Transverse colon (tissue), 4 donors: ENCODE data around the gene ZRANB2. TPM values are rescaled to one million over a fixed set of nuclear protein-coding genes. Genes with fewer than 3 reads are reported as not detected.

Experiments
- DNase-seq: peaks from one replicate; pipeline ENCODE4 v3.0.0-alpha.2; 2019
- H3K27ac ChIP-seq, 4 donors: fragments of 200-600 bp; sonication (generic); 2 replicates each; pipeline ENCODE4 v1.5.1; 2016 to 2018; ENCODE audit warnings: inconsistent platforms in 4 of 4
- H3K27me3 ChIP-seq: fragments of 200-600 bp; sonication (generic); 2 replicates; pipeline ENCODE4 v1.5.1; 2017; ENCODE audit warnings: inconsistent platforms
- H3K36me3 ChIP-seq, 4 donors: fragments of 200-600 bp; sonication (generic); 2 replicates each; pipeline ENCODE4 v1.5.1; 2017 to 2019; ENCODE audit warnings: inconsistent platforms in 4 of 4
- H3K4me1 ChIP-seq, 4 donors: fragments of 200-600 bp; sonication (generic); 2 replicates each; pipeline ENCODE4 v1.5.1; 2017 to 2020; ENCODE audit warnings: inconsistent platforms in 4 of 4
- H3K4me3 ChIP-seq, 4 donors: fragments of 200-600 bp; sonication (generic); 1 replicate in 1 of 4; 2 replicates in 3 of 4; pipeline versions ENCODE4 v1.5.1 to v1.6.1; 2017 to 2019; ENCODE audit warnings: inconsistent platforms in 4 of 4
- H3K9me3 ChIP-seq, 2 donors: fragments of 200-600 bp; sonication (generic); 2 replicates each; pipeline ENCODE4 v1.5.1; 2017 to 2019; ENCODE audit warnings: inconsistent platforms in 2 of 2
- EP300 ChIP-seq: sonication (generic); formaldehyde crosslinking; IDR thresholded peaks from one replicate; pipeline ENCODE4 v1.6.1; 2017; ENCODE audit warnings: antibody characterized with exemption, low read depth
- POLR2A ChIP-seq: fragments of 450-650 bp; IDR thresholded peaks from one replicate; pipeline ENCODE4 v1.6.1; 2016; ENCODE audit warnings: antibody characterized with exemption, mild to moderate bottlenecking, moderate library complexity
- POLR2AphosphoS5 ChIP-seq, 3 donors: sonication (generic); formaldehyde crosslinking; IDR thresholded peaks; one replicate each; pipeline ENCODE4 v1.6.1; 2016; ENCODE audit warnings: antibody characterized with exemption in 3 of 3
- WGBS, 2 donors: methylation state at CpG; one replicate each; pipeline ENCODE4 v1.1.5; 2018; ENCODE audit warnings: low coverage in 1 of 2; 5-methylcytosine and 5-hydroxymethylcytosine counted together
- in situ Hi-C, 4 donors: fragments of 200-750 bp; cut with MboI; loops; one replicate each; pipeline versions ENCODE4 v1.15.0 to v1.15.1; 2017; ENCODE audit warnings: low sequenced_read_pairs in 3 of 4, low pct_ligation_motif_present in 1 of 4, low pct_unique_long_range_greater_than_20kb in 1 of 4
- intact Hi-C: fragments of 100-400 bp; cut with DNase I; formaldehyde crosslinking; loops from one replicate; pipeline ENCODE4 v1.15.1; 2023; ENCODE audit warnings: low total_unique reads
- total RNA-seq, 4 donors: library from RNA; depleted of rRNA; stranded (reverse); fragments of >200 nt; gene quantifications; one replicate each; pipeline ENCODE4 v1.1.0, GENCODE V29; 2016
- TF ChIP-seq, protein P1 (sequence below), 5 experiments: fragments of 200-600 bp in 3 of 5; fragments of 450-650 bp in 2 of 5; sonication (generic) in 3 of 5; IDR thresholded peaks; 1 replicate in 2 of 5; 2 replicates in 3 of 5; pipeline ENCODE4 v1.5.1; 2016 to 2017; ENCODE audit warnings: antibody characterized with exemption in 5 of 5, inconsistent platforms in 3 of 5, mild to moderate bottlenecking in 2 of 5, moderate library complexity in 1 of 5

ZRANB2 gene
- total RNA-seq, 4 donors from 2014 or later: 90.9 to 352 (median 187) TPM

DNA sequence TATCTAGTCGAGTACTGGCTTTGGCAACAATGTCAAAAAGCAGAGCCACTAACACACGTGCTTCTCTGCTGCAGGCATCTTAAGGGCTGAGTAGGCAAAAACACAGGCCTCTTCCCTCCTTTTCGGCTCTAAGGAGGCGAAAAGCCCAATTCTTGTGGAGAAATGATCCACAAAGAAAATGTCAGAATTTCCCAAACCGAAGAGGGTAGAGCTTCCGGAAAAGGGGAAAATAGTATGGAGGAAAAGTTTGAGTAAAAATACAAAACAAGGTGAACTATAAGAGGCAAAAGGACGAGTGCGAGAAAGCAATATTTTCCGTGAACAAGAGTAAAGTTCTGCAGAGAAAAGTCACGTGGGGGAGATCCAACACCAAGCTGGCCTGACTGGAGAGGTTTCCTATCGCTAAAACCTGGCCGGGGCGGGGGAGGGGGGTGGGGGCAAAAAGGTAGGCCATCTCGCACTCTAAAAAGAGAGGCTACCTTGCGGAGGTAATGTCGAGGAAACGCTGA, 551 bp downstream of the ZRANB2 start:
- no peak for DNase-seq
- in situ Hi-C loops: no loop called here
- TF ChIP-seq, protein P1, sequence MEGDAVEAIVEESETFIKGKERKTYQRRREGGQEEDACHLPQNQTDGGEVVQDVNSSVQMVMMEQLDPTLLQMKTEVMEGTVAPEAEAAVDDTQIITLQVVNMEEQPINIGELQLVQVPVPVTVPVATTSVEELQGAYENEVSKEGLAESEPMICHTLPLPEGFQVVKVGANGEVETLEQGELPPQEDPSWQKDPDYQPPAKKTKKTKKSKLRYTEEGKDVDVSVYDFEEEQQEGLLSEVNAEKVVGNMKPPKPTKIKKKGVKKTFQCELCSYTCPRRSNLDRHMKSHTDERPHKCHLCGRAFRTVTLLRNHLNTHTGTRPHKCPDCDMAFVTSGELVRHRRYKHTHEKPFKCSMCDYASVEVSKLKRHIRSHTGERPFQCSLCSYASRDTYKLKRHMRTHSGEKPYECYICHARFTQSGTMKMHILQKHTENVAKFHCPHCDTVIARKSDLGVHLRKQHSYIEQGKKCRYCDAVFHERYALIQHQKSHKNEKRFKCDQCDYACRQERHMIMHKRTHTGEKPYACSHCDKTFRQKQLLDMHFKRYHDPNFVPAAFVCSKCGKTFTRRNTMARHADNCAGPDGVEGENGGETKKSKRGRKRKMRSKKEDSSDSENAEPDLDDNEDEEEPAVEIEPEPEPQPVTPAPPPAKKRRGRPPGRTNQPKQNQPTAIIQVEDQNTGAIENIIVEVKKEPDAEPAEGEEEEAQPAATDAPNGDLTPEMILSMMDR (IDR thresholded peaks at IDR 0.05): no peak
- no peak for TF ChIP-seq POLR2AphosphoS5 (IDR thresholded peaks at IDR 0.05)
- no peak for TF ChIP-seq POLR2A
- TF ChIP-seq EP300: no peak

DNA sequence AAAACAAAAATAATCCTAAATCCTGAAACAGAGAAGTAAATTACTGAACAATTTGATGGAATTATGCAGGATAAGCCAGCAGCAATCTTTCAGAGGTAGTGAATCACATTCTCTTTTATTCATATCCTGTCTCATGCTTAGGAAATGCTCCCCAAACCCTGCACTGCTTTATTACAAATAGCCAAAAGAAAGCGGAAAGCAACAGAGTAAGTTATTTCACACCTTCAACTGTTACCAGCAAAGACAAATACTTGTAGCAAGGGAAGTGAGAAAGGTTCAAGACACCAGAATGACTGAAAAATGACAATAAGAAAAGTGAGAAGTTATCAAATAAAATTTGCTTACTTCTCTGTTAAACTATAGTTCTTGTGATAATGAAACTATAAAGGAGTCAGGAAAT, 6.2 kb downstream of the ZRANB2 start:
- Histone ChIP-seq H3K4me3 (no peak overlapping the region), H3K36me3 (peaks cover 0 to 82% (median 30%) of the 10 kb centered on the region in 4 donors), H3K4me1 (peaks cover 7 to 21% (median 12%) of the 10 kb centered on the region in 4 donors), H3K27ac (no peak overlapping the region), H3K27me3 (no peaks in the 10 kb centered on the region), H3K9me3 (no peaks in the 10 kb centered on the region)
- DNase-seq: no peak
- in situ Hi-C loops: loop anchor here (25.0 kb wide), 2 partner anchors 637 to 837 kb away; no protein-coding TSS in a partner anchor
- TF ChIP-seq, protein P1 (IDR thresholded peaks at IDR 0.05): no peak
- TF ChIP-seq POLR2A (no peak), POLR2AphosphoS5 (IDR thresholded peaks at IDR 0.05) (no peak), EP300 (no peak)
- intact Hi-C loops: no loop called here
- 100% methylated on average over 1 of the region's 1 CpG for WGBS, 2 donors

More for the DNA sequence above, 551 bp downstream of the ZRANB2 start:
- peaks cover 7 to 28% (median 17%) of the 10 kb centered on the region in 4 donors for H3K4me1 ChIP-seq
- H3K27me3 ChIP-seq: no peaks in the 10 kb centered on the region
- peaks cover 0 to 31% (median 12%) of the 10 kb centered on the region in 4 donors for H3K36me3 ChIP-seq
- peak overlapping the region; percentile 87 to 94 (median 92) for H3K27ac ChIP-seq
- WGBS, 2 donors: 0 to 1% methylated on average over 15 to 17 of the region's 17 CpGs
- H3K4me3 ChIP-seq: peak overlapping the region; percentile 77 to 97 (median 88)
- intact Hi-C loops: no loop called here
- H3K9me3 ChIP-seq: no peaks in the 10 kb centered on the region

DNA sequence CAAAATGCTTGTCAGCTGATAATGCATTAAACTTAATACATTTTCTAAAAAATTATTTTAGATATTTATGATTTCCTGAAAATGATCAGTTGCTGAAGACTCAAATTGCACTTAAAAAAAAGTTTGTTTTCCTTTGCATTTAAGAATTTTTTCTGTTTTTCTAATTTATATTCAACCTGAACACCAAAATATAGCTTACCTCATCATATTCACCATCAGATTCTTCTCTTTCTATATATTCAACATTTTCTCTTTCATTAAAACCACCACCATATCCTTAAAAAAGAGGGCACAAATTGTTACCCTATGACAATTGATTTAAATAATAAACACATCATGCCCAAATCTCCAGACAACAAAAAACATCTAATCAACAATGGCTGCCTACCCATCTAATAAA, 8.6 kb downstream of the ZRANB2 start:
- in situ Hi-C loops (loop anchor here (25.0 kb wide), 2 partner anchors 635 to 835 kb away; no protein-coding TSS in a partner anchor), intact Hi-C loops (no loop called here)
- Histone ChIP-seq H3K9me3 (no peaks in the 10 kb centered on the region), H3K4me3 (no peak overlapping the region), H3K27ac (no peak overlapping the region), H3K27me3 (no peaks in the 10 kb centered on the region), H3K4me1 (peaks cover 0 to 18% (median 0%) of the 10 kb centered on the region in 4 donors), H3K36me3 (peaks cover 0 to 94% (median 38%) of the 10 kb centered on the region in 4 donors)
- no peak for DNase-seq
- TF ChIP-seq POLR2AphosphoS5 (IDR thresholded peaks at IDR 0.05) (no peak), POLR2A (no peak), EP300 (no peak)
- TF ChIP-seq, protein P1 (IDR thresholded peaks at IDR 0.05): no peak

DNA sequence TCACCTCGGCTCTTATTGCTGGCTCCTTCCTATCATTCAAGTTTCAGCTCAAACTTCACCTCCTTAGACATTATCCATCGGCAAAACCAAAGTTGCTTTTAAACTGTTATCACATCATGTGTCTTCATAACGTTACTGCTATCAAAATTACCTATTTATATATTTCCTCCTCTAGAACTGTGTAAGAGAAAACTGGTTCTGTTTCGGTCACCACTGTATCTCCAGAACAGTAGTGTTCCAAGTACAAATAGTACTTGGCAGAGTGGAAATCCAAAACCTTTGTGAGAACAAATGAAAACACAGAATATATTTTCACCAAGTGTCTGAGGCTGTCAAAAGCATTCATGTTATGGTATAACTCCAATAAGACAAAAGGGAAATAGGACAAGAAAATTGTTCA, 9.1 kb downstream of the ZRANB2 start:
- in situ Hi-C loops (loop anchor here (25.0 kb wide), 2 partner anchors 634 to 834 kb away; no protein-coding TSS in a partner anchor), intact Hi-C loops (no loop called here)
- H3K27ac ChIP-seq: no peak overlapping the region
- H3K27me3 ChIP-seq: no peaks in the 10 kb centered on the region
- peaks cover 0 to 94% (median 40%) of the 10 kb centered on the region in 4 donors for H3K36me3 ChIP-seq
- no peak overlapping the region for H3K4me3 ChIP-seq
- H3K4me1 ChIP-seq: peaks cover 0 to 18% (median 0%) of the 10 kb centered on the region in 4 donors
- no peaks in the 10 kb centered on the region for H3K9me3 ChIP-seq
- DNase-seq: no peak
- no peak for TF ChIP-seq POLR2AphosphoS5 (IDR thresholded peaks at IDR 0.05)
- TF ChIP-seq POLR2A: no peak
- TF ChIP-seq, protein P1 (IDR thresholded peaks at IDR 0.05): no peak
- no peak for TF ChIP-seq EP300
- 89 to 93% methylated on average over 4 of the region's 4 CpGs for WGBS, 2 donors
